HG03457 (cell line): ENCODE results near the gene SORL1-AS1.

Experiments used
- ATAC-seq: cut with Tn5 transposase; IDR thresholded peaks from one replicate; pipeline ENCODE4 v1.9.1; 2021; ENCODE audit warnings: moderate number of reproducible peaks; ENCODE audit not compliant: unreplicated experiment

SORL1-AS1 gene

DNA sequence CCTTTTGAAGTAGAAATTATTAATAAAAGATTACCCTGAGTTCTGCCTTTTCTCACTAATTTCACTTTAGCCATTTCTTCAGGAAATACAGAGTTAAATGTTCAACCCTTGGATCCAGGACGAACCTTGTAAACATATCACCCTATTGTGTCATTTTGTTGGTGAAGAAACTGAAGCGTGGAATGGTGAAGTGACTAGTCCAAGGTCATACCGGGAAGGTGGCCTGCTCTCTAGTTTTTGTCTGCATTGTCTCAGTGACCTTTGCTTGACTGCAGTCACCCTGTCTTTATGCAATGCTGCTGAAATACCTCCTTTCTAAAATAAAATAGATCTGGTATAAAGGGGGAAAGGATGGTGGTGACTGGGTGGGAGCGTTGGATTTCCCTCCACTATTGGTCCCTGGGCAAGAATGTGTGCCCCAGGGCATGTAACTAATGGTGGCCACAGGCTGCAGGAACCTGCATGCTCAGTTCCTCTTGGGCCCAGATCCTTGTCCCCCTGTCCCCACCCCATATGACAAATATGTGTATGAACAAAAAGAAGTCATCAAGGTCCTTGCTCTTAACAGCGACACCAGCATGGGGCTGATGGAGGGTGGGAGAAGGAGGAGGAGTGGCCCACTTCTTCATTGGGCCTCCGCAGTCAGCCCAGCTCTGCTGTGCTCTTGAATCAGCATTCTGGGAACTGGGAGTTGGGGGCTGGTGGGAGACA, 977 bp upstream of the SORL1-AS1 start:
- ATAC-seq = no peak

DNA sequence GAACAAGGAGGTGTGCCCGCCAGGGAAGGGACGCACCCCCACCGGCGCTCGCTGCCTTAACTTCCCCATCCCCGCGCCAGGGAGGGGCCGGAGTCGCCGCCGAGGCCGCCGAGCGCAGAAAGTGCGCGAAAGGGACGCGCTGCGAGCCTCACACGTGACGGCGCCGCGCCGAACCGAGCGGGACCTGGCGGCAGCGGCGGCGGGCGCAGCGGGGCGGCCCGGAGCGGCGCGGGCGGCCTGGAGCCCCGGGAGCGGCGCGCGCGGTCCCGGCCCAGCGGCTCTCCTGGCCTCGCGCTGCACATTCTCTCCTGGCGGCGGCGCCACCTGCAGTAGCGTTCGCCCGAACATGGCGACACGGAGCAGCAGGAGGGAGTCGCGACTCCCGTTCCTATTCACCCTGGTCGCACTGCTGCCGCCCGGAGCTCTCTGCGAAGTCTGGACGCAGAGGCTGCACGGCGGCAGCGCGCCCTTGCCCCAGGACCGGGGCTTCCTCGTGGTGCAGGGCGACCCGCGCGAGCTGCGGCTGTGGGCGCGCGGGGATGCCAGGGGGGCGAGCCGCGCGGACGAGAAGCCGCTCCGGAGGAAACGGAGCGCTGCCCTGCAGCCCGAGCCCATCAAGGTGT, 670 bp downstream of the SORL1-AS1 start, which contains the start of gene SORL1:
Gene SORL1, plus strand, starts transcription at position 329 of the 623 bp plus-strand sequence. Its CDS starts 18 bp downstream, at position 347.
- ATAC-seq = no peak

DNA sequence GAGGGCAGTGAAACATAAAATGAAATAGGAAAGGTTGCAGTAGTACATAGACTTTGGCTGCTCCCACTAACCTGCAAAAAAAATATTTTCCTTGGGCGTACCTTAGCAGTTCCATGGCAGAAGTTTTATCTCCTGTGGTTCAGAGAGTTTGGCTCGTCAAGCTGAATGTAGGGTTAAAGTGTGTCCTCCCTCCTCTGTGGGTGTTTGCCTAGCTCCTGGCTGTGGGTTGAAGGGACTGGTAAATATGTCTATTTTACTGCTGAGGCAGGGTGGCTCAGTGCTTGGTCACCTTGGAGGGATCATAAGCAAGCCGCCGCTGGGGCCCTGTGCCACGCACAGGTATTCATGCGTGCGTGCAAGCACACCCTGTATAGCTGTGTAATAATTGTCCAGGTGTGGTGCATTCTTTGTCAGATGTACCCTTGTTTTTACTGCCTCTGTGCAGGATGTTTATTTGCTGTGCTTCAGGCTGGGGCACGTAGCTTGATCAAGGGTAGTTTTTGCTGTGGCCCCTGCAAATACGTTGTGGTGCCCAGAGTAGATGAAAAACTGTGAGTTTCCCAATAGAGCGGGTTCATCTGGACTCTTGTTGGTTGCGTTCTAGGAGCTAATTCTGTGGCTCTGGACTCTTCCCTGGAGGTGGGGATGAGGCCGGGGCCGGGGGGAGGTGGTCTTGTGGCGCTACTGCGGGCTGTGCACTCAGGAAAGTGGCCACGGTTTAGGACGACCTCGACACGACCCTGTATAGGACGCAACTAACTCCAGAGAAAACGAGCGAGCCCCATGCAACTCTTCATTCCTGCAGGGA, 1.4 kb downstream of the SORL1-AS1 start:
- ATAC-seq = no peak

DNA sequence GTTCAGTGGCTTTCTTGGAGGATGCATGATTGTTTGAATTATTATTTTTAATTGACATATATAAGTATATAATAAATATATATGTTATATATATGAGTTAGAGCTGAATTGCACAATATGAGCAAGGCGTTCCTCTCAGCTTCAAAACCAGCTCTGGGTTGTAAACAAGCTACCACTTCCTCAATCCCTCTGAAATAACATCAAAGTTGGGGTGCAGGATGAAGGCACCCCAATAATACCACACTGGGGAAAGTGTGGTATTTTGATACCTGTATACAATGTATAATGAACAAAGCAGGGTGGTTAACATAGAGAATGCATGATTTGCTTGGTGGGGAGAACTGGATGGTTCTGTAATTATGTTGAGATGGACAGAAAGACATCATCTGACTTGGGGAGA, 2.4 kb downstream of the SORL1-AS1 start:
- no peak for ATAC-seq

DNA sequence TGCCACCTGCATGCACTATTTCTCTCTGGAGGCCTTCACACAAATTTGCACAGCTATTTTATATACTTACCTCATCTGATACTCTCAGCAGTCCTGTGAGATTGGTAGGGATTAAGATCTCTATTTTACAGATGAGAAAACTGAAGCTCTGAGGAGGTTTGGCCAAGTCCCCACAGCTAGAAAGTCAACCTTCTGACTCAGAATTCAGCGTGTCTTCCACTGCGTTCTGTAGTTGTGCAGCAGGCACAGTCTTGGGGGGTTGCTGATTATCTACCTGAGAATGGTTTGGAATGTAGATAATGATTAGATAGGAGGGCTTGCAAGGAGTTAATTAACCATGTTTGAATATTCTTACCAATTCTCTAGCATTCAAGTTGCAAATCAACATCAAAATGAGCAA, 3.1 kb downstream of the SORL1-AS1 start:
- no peak for ATAC-seq

DNA sequence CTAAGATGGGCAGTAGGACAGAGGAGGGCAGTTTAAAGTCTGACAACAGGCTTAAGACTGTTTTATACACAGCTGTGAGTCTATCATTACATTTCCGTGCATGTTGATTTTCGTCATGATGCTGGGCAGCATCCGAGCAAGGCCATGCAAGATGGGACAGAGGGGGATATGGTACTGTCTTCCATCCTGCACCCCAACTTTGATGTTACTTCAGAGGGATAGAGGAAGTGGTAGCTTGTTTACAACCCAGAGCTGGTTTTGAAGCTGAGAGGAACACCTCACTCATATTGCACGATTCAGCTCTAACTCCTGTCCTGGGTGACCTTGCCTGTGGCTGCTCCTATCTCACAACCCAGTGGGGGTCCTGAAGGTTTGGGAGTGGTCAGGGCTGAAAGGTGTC, 3.6 kb downstream of the SORL1-AS1 start:
- ATAC-seq = no peak

DNA sequence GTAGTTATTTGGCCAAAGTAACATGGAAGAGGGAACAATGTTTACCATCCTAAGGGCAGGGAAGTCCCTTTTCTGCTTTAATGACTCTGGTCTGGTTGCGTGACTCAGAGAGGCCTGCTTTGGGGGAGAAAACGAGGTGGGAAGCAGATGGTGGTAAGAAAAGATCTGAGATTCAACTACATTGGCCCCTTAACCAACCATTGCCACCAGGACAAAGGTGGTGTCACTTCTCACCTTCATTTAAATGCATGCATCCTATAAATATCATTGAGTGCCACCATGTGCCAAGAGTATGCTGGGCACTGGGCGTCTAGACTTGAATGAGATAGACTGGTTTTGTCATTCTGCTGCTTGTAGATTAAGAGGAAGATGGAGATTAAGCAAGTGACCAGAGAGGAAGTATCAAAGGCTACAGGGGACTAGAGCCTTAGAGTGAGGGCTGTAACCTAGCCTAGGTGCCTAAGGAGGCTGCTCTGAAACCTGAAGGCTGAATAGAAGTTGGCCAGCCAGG, 4.3 kb downstream of the SORL1-AS1 start:
- ATAC-seq = no peak

DNA sequence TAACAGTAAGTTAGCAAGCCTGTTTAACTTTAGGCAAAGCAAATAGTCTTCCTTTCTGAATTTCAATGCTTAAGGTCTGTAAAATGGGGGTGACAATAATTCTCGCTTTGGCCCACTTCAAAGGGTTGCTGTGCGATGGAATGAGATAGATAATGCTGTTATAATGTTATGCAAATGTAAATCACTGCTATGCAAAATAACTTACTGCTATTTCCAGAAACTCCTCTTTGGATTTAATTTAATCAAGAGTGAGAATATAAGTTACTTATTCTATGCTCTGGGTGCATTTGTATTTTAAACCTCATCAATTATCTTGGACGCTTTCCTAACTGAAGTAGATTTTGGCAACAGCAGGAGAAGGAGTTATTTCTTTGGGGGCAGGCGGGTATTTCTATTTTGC, 4.8 kb downstream of the SORL1-AS1 start:
- ATAC-seq = no peak

DNA sequence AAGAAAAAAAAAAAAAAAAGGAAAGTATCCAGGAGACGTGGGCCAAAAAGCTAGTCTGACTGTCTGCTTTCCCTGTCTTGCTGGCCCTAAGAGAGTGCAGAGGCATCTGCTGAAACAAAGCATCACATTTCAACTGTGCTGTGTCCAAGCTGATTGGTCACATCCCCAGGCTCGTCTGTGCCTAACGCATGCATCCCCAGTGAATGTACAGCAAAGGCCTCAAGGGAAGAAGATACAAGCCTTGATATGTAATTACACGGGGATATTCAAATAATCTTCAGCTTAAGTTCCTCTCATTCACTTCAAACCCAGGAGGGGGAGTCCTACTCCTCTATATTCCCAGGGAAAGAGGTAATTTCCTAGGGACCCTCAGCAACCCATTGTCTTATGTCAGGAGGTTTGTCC, 6.0 kb downstream of the SORL1-AS1 start:
- ATAC-seq = no peak

DNA sequence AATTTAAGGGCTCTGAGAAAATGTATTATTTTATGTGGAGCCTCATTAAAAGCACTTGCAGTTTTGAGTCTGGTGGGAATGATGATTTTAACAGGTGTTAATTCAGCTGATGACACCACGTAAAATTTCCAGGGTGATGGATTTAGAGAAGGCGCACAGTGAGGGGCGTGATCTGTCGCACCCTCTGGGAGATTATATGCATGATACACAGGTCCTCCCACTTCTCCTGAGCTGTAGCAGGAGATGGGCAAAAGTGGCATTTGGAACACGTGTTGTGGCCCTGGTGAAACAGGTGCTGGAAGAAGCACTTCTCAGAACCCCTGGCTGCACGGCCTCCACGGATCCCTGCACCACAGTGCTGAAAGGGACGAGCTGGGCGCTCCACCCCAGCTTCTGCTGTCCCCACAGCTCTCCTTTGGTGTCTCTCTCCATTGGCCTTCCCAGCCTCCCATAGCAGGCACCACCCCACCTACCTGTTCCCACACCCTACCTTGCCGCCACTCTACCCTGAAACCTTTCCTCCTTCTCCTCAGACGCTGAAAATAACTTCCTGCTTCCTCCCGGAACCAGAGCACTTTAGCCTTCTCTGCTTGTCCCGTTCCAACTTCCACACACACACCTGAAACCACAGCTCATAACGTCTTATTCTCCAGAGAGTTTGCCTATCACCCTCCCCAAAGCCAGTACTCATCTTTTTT, 7.5 kb downstream of the SORL1-AS1 start:
- ATAC-seq = no peak

DNA sequence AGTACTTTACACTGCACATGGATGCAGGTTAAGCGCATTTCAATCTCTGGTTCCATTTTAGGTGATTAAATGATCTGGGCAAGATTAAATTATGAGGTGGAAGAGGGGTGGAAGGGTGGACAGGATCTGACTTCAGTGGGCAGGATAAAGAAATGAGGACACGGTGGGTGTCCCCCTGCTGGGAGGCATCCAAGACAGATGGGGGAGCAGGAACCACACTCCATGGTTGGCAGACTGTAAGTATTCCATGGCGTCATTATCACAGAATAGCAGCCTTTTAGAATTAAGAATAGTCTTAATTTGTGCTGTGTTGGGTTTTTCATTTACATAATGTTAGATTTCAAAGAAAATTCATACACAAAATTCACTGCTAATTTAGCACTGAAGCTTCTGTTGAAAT, 8.2 kb downstream of the SORL1-AS1 start:
- no peak for ATAC-seq

DNA sequence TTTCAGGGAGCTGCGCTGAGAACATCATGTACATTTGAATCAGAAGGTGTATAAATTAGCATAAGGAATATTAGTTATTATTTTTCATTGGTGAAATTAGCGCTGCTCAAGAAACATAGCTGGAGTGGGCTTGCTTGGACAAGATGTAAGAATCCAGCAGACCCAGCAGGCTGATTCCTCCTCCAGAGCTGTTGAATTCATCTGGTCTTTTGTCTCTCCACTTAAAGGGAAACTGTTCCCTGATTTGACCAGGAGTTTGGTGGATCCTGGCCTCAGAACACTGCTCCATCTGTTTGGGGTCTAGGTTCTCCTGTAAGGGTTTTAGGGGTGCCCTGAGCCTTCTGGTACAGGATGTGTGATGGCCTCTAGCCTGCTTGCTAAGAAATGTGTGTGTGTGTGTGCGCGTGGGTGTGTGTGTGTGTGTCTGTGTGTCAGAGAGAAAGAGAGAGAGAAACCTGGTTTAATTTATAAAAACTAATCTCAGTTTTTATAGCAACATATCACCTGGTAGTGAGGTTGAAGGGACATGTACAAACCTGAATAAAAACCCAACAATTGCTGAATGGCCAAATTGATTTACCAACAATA, 9.0 kb downstream of the SORL1-AS1 start:
- no peak for ATAC-seq

DNA sequence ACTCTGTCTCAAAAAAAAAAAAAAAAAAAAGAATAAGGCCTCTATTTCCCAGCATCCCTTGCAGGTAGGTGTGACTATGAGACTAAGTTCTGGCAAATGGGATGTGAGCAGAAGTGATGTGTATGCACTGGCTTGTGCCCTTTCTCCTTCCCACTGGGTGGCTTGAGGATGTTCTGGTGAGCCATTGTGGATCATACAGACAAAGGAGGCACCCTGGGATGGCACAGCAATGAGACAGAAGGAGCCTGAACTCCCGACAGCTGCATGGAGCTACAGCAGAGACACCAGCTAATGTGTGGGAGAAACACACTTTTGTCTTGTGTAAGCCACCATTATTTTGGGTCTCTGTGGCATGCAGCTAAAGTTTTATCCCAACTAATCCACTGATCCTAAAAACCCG, 11.2 kb downstream of the SORL1-AS1 start:
- ATAC-seq = no peak

DNA sequence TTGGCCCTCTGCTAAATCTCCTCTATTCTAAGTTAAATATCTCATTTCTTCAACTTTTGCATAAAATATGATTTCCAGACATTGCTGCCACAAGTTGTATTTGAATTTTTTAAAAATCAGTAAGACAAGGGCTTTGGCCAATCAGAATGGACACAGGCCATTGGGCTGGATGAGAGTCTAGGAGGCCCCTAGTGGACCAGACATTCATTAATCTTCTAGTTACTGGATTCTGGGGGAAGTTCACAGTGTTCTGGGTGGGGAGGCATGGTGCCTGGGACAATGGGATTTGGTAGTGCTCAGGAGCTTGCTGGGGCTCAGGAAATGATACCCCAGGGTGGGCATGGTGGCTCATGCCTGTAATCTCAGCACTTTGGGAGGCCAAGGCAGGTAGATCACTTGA, 13.0 kb downstream of the SORL1-AS1 start:
- no peak for ATAC-seq

DNA sequence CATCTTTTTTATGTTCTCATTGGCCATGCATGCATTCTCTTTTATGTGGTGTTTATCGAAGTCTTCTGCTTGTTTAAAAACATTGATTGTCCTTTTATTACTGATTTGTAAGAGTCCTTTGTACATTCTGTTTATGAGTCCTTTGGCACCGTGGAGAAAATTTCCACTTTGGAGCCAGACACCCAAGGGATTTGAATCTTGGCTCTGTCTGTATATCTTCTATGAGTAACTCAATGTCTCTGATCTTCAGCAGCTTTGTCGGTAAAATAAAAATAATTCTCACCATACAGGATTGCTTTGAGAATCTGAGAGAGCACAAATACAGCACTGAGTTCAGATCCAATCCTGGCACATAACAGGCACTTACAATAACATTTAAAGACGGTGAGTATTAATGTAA, 13.4 kb downstream of the SORL1-AS1 start:
- ATAC-seq = no peak

DNA sequence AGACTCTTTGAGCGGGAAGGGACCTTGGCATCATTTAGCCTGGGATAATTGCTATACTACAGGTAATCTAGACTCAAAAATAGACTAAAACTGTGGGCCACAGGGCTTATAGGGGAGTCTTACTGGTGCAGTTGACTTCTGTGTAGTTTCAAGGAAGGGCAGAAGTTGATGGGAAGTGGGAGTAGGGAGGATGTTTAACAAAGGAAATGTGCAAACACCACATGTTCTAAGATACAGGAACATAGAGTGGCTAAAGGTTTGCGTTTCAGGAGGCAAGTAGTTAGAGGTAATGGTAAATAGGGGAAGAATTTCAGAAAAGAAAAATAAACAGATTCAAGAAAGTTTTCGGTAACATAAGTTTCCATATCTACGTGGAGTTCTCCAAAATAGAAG, 15.1 kb downstream of the SORL1-AS1 start:
- no peak for ATAC-seq

DNA sequence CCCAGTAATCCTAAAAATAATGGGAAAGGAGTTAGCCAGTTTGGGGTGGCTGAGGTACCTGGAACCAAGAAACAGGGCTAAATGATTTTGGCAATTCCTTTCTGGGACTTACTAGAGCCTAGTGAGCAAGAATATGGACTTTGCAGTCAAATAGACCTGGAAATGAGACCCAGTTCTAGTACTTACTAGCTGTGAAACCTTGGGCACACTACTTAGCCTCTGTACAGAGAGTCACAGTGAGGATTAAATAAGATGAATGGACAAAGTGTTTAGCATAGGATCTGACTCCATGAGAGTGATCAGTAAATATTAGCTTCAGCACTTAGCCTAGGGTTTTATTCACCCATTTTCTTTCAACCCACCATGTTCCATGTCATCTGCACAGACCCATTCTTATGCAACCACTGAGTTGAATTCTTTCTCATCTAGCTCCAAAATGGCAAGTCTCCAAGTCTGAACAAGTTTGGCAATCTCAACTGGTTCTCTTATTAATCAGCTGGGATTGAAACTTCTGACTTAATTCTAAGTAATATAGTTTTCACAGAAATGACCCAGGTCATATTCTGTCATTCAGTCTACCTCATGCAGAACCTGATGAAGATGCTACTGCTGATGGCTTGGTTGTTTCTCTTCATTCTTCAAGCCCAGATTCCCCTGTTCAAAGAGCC, 15.6 kb downstream of the SORL1-AS1 start:
- no peak for ATAC-seq

DNA sequence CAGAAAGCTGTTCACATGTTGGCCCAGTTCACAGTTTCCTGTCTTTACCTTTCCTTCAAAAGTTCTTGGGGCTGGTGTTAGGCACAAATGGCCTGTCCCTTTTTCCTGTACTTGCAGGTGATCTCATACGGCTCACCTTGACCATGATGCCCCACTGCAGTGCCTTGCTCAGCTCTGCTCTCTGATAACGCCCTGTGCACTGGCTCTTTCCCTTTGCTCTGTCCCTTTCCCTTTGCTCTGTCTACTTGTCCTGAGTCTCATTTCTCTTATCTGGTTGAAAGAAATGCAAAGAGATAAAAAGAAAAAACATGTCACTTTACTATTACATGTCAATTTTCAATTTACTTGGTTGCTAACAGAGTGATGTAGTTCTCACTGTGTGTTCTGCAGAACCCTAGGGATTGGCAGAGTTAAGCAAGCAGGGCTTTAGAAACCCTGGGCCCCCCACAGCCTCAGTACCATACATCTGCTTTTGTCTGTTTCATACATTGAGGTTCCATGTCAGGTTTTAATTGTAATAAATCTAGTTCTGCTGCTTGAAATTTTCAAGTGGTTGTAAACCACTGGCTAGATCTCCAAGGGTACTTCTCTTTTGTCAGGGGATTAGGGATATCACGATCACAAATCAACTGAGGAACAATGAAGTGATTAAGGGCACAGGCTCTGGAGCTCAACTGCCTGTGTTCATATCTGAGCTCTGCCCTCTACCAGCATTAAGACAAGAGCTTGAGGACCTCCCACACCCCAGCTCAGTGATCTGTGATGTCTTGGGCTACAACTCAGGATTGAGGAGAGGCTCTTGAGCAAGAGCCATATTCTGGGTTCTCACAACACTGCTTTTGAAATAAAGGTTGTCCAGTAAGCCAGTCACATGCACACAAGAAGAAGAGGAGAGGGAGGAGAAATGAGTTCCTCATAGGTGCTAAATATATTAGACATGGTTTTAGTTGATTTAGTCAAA, 16.9 kb downstream of the SORL1-AS1 start:
- ATAC-seq = no peak

DNA sequence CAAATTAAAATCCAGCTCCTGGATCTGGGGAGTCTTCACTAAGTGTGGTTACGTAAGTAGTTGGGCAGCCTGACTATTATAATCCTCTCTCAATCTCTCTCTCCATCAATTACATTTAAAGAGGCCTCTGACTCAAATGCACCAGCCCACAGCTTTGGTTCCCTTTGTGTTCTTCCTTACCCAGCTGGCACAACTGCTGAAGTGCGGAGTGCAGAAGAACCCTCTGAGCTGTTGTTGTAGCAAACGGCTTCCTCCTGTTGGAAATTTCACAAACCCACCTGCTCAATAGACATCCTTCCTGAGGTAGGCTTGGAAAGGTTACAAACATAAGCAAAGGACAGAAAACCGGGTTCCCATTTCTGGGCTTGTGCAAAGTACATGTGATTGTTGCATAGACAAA, 17.6 kb downstream of the SORL1-AS1 start:
- no peak for ATAC-seq
